Measurements from ENCODE around the gene TPRG1L.

TPRG1L gene

DNA sequence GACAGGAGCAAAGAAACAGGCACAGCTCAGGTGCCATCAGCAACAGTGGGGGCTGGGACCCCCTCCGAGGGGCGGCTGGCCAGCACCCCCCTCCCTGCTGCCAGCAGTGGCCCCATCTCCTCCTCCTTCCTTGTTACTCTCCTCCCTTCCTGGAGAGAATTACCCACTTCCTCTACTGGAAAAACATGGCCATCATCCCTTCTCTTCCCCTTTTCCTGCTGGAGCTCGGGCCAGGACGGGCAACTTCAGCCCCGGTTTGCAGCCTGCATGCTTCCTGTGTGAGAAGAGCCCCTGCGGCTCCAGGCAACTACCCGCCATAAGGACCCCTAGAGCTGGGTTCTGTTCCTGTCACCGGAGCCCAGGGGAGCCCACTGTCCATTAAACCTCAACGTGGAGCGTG is 31.1 kb upstream of the TPRG1L start:
- H3K4me1 ChIP-seq (ENCODE audit: control extremely low read depth in 1 of 4, control insufficient read depth in 4 of 4, insufficient read depth in 4 of 4, low read length in 3 of 4): peaks cover 0 to 44% (median 31%) of the 10 kb centered on the region in 4 experiments
- no peak overlapping the region for H3K27ac ChIP-seq (ENCODE audit: insufficient read depth in 1 of 2, low read depth in 1 of 2, low read length in 2 of 2, poor library complexity in 1 of 2, severe bottlenecking in 2 of 2)
- ChIA-PET POLR2A (no interaction called here), CTCF (interaction anchor here (1.0 to 1.1 kb wide), 2 partner anchors 8 to 51 kb away, joined by 3 read pairs; no protein-coding TSS in a partner anchor)
- H3K36me3 ChIP-seq (ENCODE audit: control insufficient read depth in 4 of 4, insufficient read depth in 4 of 4, low read length in 3 of 4): peaks cover 3 to 27% (median 6%) of the 10 kb centered on the region in 4 experiments
- no peak overlapping the region for H3K4me3 ChIP-seq (ENCODE audit: control insufficient read depth in 1 of 7, extremely low read depth in 1 of 7, insufficient read depth in 4 of 7, low read depth in 2 of 7, low read length in 6 of 7)
- no peak for DNase-seq
- WGBS (ENCODE audit: insufficient coverage): 69% methylated on average over 10 of the region's 10 CpGs
- H3K27me3 ChIP-seq (replicated peaks in 2 of 5; ENCODE audit: control insufficient read depth in 4 of 5, insufficient read depth in 5 of 5, low read length in 4 of 5): no peaks in the 10 kb centered on the region
- H3K9me3 ChIP-seq (ENCODE audit: control extremely low read depth in 1 of 5, control insufficient read depth in 4 of 5, insufficient read depth in 2 of 5, low read depth in 1 of 5, low read length in 4 of 5): no peaks in the 10 kb centered on the region

DNA sequence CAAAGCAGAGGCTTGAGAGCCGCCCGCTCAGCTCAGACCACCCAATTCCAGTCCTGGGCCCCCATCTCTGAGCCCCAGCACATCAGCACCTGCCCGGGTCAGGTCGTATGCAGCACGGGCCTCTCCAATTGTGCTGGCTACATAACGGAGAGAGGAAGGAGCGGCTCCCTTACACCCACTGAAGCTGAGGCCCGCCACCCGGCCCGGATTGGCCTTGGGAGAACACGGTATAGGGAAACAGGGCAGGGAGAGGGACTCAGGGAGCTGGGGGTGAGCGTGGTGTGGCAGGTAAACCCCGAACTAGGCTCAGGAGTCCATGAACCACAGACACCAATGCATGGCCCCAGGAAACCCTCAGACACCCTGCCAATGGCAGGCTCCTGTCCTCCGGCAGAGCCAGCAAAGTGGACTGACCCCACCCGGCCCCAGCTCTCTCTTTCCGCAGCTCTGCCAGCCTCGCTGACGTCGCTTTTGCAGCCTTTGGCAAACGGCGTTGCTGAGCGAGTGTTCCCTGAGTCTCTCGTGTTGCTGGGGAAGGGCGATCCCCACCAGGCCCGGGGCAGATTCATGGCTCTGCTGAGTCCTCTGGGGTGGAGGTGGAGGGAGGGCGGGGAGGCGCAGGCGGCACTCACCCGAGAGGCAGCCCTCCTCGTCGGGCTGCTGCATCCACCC is 30.0 kb upstream of the TPRG1L start:
- Histone ChIP-seq H3K27me3 (replicated peaks in 2 of 5; ENCODE audit: control insufficient read depth in 4 of 5, insufficient read depth in 5 of 5, low read length in 4 of 5) (no peaks in the 10 kb centered on the region), H3K4me1 (ENCODE audit: control extremely low read depth in 1 of 4, control insufficient read depth in 4 of 4, insufficient read depth in 4 of 4, low read length in 3 of 4) (peaks cover 0 to 55% (median 40%) of the 10 kb centered on the region in 4 experiments), H3K27ac (ENCODE audit: insufficient read depth in 1 of 2, low read depth in 1 of 2, low read length in 2 of 2, poor library complexity in 1 of 2, severe bottlenecking in 2 of 2) (no peak overlapping the region), H3K9me3 (ENCODE audit: control extremely low read depth in 1 of 5, control insufficient read depth in 4 of 5, insufficient read depth in 2 of 5, low read depth in 1 of 5, low read length in 4 of 5) (no peaks in the 10 kb centered on the region), H3K36me3 (ENCODE audit: control insufficient read depth in 4 of 4, insufficient read depth in 4 of 4, low read length in 3 of 4) (peaks cover 1 to 22% (median 5%) of the 10 kb centered on the region in 4 experiments), H3K4me3 (ENCODE audit: control insufficient read depth in 1 of 7, extremely low read depth in 1 of 7, insufficient read depth in 4 of 7, low read depth in 2 of 7, low read length in 6 of 7) (no peak overlapping the region)
- POLR2A ChIA-PET: interaction anchor here (0.7 kb wide), 1 partner anchor 12 kb away, joined by 3 read pairs; no protein-coding TSS in a partner anchor
- 96% methylated on average over 12 of the region's 31 CpGs for WGBS (ENCODE audit: insufficient coverage)
- DNase-seq: no peak
- CTCF ChIA-PET: interaction anchor here (1.0 to 1.1 kb wide), 2 partner anchors 7 to 52 kb away, joined by 3 read pairs; no protein-coding TSS in a partner anchor

DNA sequence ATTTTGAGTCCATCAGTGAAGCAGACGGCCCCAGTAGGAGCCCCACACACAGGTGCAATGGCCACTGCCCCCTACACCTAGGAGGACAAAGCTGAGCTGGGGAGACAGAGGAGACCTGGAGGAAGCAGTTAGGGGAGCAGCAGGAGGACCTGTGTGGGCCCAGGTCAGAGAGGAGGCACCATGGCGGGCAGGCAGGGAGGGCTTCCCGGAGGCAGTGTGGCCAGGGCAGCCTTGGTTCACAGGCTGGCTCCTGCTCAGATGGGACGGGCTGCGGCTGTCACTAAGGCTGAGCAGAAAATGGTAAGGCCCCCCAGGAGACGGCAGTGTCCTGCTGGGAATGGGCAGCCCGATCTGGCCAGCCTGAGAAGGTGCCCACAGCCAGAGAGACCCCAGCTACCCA is 28.9 kb upstream of the TPRG1L start:
- ChIA-PET CTCF (no interaction called here), POLR2A (no interaction called here)
- H3K27me3 ChIP-seq (replicated peaks in 2 of 5; ENCODE audit: control insufficient read depth in 4 of 5, insufficient read depth in 5 of 5, low read length in 4 of 5): no peaks in the 10 kb centered on the region
- peaks cover 5 to 22% (median 9%) of the 10 kb centered on the region in 4 experiments for H3K36me3 ChIP-seq (ENCODE audit: control insufficient read depth in 4 of 4, insufficient read depth in 4 of 4, low read length in 3 of 4)
- 100% methylated on average over 5 of the region's 7 CpGs for WGBS (ENCODE audit: insufficient coverage)
- DNase-seq: no peak
- peaks cover 0 to 66% (median 41%) of the 10 kb centered on the region in 4 experiments for H3K4me1 ChIP-seq (ENCODE audit: control extremely low read depth in 1 of 4, control insufficient read depth in 4 of 4, insufficient read depth in 4 of 4, low read length in 3 of 4)
- H3K27ac ChIP-seq (ENCODE audit: insufficient read depth in 1 of 2, low read depth in 1 of 2, low read length in 2 of 2, poor library complexity in 1 of 2, severe bottlenecking in 2 of 2): no peak overlapping the region
- no peaks in the 10 kb centered on the region for H3K9me3 ChIP-seq (ENCODE audit: control extremely low read depth in 1 of 5, control insufficient read depth in 4 of 5, insufficient read depth in 2 of 5, low read depth in 1 of 5, low read length in 4 of 5)
- no peak overlapping the region for H3K4me3 ChIP-seq (ENCODE audit: control insufficient read depth in 1 of 7, extremely low read depth in 1 of 7, insufficient read depth in 4 of 7, low read depth in 2 of 7, low read length in 6 of 7)

DNA sequence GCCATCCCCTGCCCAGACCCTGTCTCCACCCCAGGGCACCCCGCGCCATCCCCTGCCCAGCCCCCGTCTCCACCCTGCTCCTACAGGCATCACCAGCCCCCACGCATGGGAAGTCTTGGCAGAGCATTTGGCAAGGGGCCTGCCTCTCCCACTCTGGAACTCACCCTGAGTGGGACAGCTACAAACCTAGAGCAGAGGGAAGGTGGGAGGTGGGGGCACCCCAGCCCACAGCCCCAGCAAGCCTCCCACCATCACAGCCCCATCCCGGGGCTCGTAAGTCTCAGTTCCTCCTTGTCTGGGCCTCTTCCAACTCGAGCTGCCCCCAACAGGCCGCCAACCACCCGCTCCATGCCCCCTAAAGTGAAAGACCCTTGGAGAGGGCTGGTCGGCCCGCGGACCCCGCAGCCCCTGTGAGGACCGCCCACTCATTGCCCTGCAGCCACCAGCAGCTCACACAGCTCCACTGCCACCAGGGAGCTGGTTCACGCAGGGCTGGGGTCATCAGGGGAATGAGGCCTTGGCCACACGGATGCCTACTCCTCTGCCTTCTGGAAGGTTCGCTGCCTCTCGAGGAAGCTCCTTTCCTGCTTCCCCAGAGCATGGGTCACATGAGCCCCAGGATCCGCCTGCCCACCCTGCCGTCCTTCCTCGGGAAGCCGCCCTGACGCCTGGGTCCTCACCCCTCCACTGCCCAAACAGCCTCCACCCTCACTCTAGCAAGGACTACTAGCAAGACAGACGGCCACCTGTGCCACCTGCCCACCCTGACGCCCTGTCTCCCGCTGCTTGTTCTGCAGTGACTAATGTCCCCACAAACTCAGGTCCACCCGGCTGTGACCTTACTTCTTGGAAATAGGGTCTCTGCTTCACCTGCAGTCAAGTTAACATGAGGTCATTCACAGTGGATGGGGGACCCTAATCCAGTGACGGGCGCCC is 27.9 kb upstream of the TPRG1L start:
- Histone ChIP-seq H3K9me3 (ENCODE audit: control extremely low read depth in 1 of 5, control insufficient read depth in 4 of 5, insufficient read depth in 2 of 5, low read depth in 1 of 5, low read length in 4 of 5) (no peaks in the 10 kb centered on the region), H3K27ac (ENCODE audit: insufficient read depth in 1 of 2, low read depth in 1 of 2, low read length in 2 of 2, poor library complexity in 1 of 2, severe bottlenecking in 2 of 2) (no peak overlapping the region), H3K27me3 (replicated peaks in 2 of 5; ENCODE audit: control insufficient read depth in 4 of 5, insufficient read depth in 5 of 5, low read length in 4 of 5) (no peaks in the 10 kb centered on the region), H3K4me3 (ENCODE audit: control insufficient read depth in 1 of 7, extremely low read depth in 1 of 7, insufficient read depth in 4 of 7, low read depth in 2 of 7, low read length in 6 of 7) (peak overlapping the region in 2 of 7 experiments; percentile 25 to 40), H3K4me1 (ENCODE audit: control extremely low read depth in 1 of 4, control insufficient read depth in 4 of 4, insufficient read depth in 4 of 4, low read length in 3 of 4) (peaks cover 0 to 74% (median 41%) of the 10 kb centered on the region in 4 experiments), H3K36me3 (ENCODE audit: control insufficient read depth in 4 of 4, insufficient read depth in 4 of 4, low read length in 3 of 4) (peaks cover 10 to 32% (median 15%) of the 10 kb centered on the region in 4 experiments)
- ChIA-PET CTCF (interaction anchor here (1.2 to 1.7 kb wide), 2 partner anchors 9 to 30 kb away, joined by 3 to 11 read pairs; no protein-coding TSS in a partner anchor), POLR2A (no interaction called here)
- no peak for DNase-seq
- 45% methylated on average over 22 of the region's 29 CpGs for WGBS (ENCODE audit: insufficient coverage)

DNA sequence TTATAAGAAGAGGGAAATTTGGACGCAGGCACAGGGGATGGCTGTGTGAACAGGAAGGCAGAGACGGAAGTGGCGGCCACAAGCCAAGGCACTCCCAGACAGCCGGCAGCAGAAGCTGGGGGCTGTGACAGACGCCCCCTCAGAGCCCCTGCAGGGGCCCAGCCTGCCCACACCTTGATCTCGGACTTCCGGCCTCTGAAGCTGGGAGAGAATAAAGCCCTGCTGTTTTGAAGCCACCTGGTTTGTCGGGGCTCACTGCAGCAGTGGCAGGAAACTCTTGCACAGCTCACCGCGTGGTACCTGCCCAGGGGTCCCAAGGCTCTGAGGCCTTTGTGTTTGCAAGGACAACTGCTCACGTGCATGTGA is 27.2 kb upstream of the TPRG1L start:
- Histone ChIP-seq H3K36me3 (ENCODE audit: control insufficient read depth in 4 of 4, insufficient read depth in 4 of 4, low read length in 3 of 4) (peaks cover 10 to 32% (median 17%) of the 10 kb centered on the region in 4 experiments), H3K4me1 (ENCODE audit: control extremely low read depth in 1 of 4, control insufficient read depth in 4 of 4, insufficient read depth in 4 of 4, low read length in 3 of 4) (peaks cover 0 to 80% (median 41%) of the 10 kb centered on the region in 4 experiments), H3K9me3 (ENCODE audit: control extremely low read depth in 1 of 5, control insufficient read depth in 4 of 5, insufficient read depth in 2 of 5, low read depth in 1 of 5, low read length in 4 of 5) (no peaks in the 10 kb centered on the region), H3K27me3 (replicated peaks in 2 of 5; ENCODE audit: control insufficient read depth in 4 of 5, insufficient read depth in 5 of 5, low read length in 4 of 5) (no peaks in the 10 kb centered on the region), H3K27ac (ENCODE audit: insufficient read depth in 1 of 2, low read depth in 1 of 2, low read length in 2 of 2, poor library complexity in 1 of 2, severe bottlenecking in 2 of 2) (no peak overlapping the region), H3K4me3 (ENCODE audit: control insufficient read depth in 1 of 7, extremely low read depth in 1 of 7, insufficient read depth in 4 of 7, low read depth in 2 of 7, low read length in 6 of 7) (peak overlapping the region in 5 of 7 experiments; percentile 15 to 42 (median 25))
- ChIA-PET POLR2A (no interaction called here), CTCF (interaction anchor here (1.2 to 1.7 kb wide), 3 partner anchors 10 to 107 kb away, joined by 3 to 11 read pairs (median 3); no protein-coding TSS in a partner anchor)
- WGBS (ENCODE audit: insufficient coverage): 0% methylated on average over 10 of the region's 11 CpGs
- DNase-seq: peak in 2 of 3 donors; percentile 81 to 87

DNA sequence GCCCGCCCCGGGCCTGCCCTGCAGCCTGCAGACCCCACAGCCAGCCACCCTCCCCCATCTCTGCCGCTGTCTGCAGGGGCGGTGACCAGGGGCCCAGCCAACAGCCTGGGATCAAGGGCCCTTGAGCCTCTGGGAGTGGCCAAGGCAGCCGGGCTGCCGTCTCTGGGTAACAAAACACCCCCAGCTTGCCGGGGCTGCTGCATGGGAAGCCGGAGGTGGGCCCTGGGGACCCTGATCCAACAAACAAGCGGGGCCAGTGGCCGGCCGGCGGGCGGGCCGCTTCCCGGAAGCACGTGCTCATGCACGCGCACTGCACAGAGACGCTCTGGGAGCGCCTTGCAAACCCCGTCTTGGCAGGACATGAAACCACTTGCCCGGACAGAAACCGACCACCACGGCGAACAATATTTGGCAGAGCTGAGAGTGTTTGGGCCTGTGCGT is 26.7 kb upstream of the TPRG1L start:
- H3K4me3 ChIP-seq (ENCODE audit: control insufficient read depth in 1 of 7, extremely low read depth in 1 of 7, insufficient read depth in 4 of 7, low read depth in 2 of 7, low read length in 6 of 7): peak overlapping the region in 4 of 7 experiments; percentile 19 to 42 (median 22)
- H3K27me3 ChIP-seq (replicated peaks in 2 of 5; ENCODE audit: control insufficient read depth in 4 of 5, insufficient read depth in 5 of 5, low read length in 4 of 5): no peaks in the 10 kb centered on the region
- 43% methylated on average over 24 of the region's 26 CpGs for WGBS (ENCODE audit: insufficient coverage)
- POLR2A ChIA-PET: no interaction called here
- peaks cover 10 to 29% (median 17%) of the 10 kb centered on the region in 4 experiments for H3K36me3 ChIP-seq (ENCODE audit: control insufficient read depth in 4 of 4, insufficient read depth in 4 of 4, low read length in 3 of 4)
- CTCF ChIA-PET: interaction anchor here (1.2 to 1.7 kb wide), 3 partner anchors 10 to 107 kb away, joined by 3 to 11 read pairs (median 3); no protein-coding TSS in a partner anchor
- DNase-seq: peak in 1 of 3 donors; percentile 15
- peaks cover 0 to 80% (median 41%) of the 10 kb centered on the region in 4 experiments for H3K4me1 ChIP-seq (ENCODE audit: control extremely low read depth in 1 of 4, control insufficient read depth in 4 of 4, insufficient read depth in 4 of 4, low read length in 3 of 4)
- no peaks in the 10 kb centered on the region for H3K9me3 ChIP-seq (ENCODE audit: control extremely low read depth in 1 of 5, control insufficient read depth in 4 of 5, insufficient read depth in 2 of 5, low read depth in 1 of 5, low read length in 4 of 5)
- no peak overlapping the region for H3K27ac ChIP-seq (ENCODE audit: insufficient read depth in 1 of 2, low read depth in 1 of 2, low read length in 2 of 2, poor library complexity in 1 of 2, severe bottlenecking in 2 of 2)
